Stimulated activated CD4-positive, alpha-beta T cell treated with anti-CD3 and anti-CD28 coated beads, TNF-alpha, amount 100 ng/mL, for 24 hours (primary cell): ENCODE results near the gene BAHD1.

Experiments used
- DNase-seq, 3 experiments: peaks; one replicate each; pipeline ENCODE4 v3.0.0-alpha.2; 2020; ENCODE audit warnings: low read depth in 3 of 3

BAHD1 gene

GRCh38 chr15:40424483-40425115, 16.2 kb upstream of the BAHD1 start:
- DNase-seq: no peak

GRCh38 chr15:40425681-40426080, 15.1 kb upstream of the BAHD1 start:
- no peak for DNase-seq

GRCh38 chr15:40427188-40427587, 13.6 kb upstream of the BAHD1 start:
- DNase-seq: no peak

GRCh38 chr15:40428185-40428584, 12.6 kb upstream of the BAHD1 start:
- DNase-seq: no peak

- no peak for DNase-seq
These were observed 11.6 kb upstream of the BAHD1 start for GRCh38 chr15:40429068-40429710.

GRCh38 chr15:40430271-40430805, 10.4 kb upstream of the BAHD1 start:
- DNase-seq: no peak

- no peak for DNase-seq
These were observed 5.6 kb upstream of the BAHD1 start for GRCh38 chr15:40435023-40435709.

- DNase-seq: no peak
These were observed 5.1 kb upstream of the BAHD1 start for GRCh38 chr15:40435710-40436089.

- no peak for DNase-seq
These were observed 4.4 kb upstream of the BAHD1 start for GRCh38 chr15:40436116-40436891.

- no peak for DNase-seq
These were observed 3.6 kb upstream of the BAHD1 start for GRCh38 chr15:40436892-40437751.

GRCh38 chr15:40437752-40438687, 2.7 kb upstream of the BAHD1 start:
- no peak for DNase-seq

- DNase-seq: no peak
These were observed 2.0 kb upstream of the BAHD1 start for GRCh38 chr15:40438712-40439111.

- no peak for DNase-seq
These were observed 1.2 kb upstream of the BAHD1 start for GRCh38 chr15:40439461-40439959.

GRCh38 chr15:40439960-40440742, 602 bp upstream of the BAHD1 start:
- DNase-seq: peak in 1 of 3 experiments; percentile 46

- no peak for DNase-seq
These were observed 1.1 kb downstream of the BAHD1 start for GRCh38 chr15:40441565-40442531.

GRCh38 chr15:40443255-40443654, 2.5 kb downstream of the BAHD1 start:
- no peak for DNase-seq

- DNase-seq: no peak
These were observed 3.1 kb downstream of the BAHD1 start for GRCh38 chr15:40443846-40444245.

- DNase-seq: no peak
These were observed 4.0 kb downstream of the BAHD1 start for GRCh38 chr15:40444736-40445135.
